Activated CD8-positive, alpha-beta memory T cell treated with anti-CD3 and anti-CD28 coated beads for 36 hours (primary cell): ENCODE data around the gene SMTNL1. TPM values are rescaled to one million over a fixed set of nuclear protein-coding genes. Genes with fewer than 3 reads are reported as not detected.

Experiments used
- CTCF ChIA-PET: fragments of 350-600 bp; sonication (Branson Sonifier 250); formaldehyde crosslinking; loops from one replicate; lab custom pipeline; 2021; ENCODE audit warnings: antibody characterized with exemption; lab: Charles Lee
- POLR2A ChIA-PET: fragments of 350-600 bp; sonication (Branson Sonifier 250); formaldehyde crosslinking; loops from one replicate; lab custom pipeline; 2021; ENCODE audit warnings: antibody characterized with exemption; lab: Charles Lee
- total RNA-seq, 2 experiments: library from RNA; stranded (reverse); gene quantifications; one replicate each; pipeline ENCODE4 v1.2.3, GENCODE V29; 2021

The SMTNL1 gene
- total RNA-seq, 2 experiments from 2014 or later, result not detected

GRCh38 chr11:57502376-57502775 lies 35.0 kb upstream of the SMTNL1 start:
- POLR2A ChIA-PET, result no interaction called here
- CTCF ChIA-PET, result interaction anchor here (2.0 to 2.2 kb wide), 2 partner anchors 9 to 25 kb away, joined by 8 to 9 read pairs; no protein-coding TSS in a partner anchor

- ChIA-PET POLR2A (no interaction called here), CTCF (interaction anchor here (2.0 to 2.2 kb wide), 2 partner anchors 10 to 24 kb away, joined by 8 to 9 read pairs; no protein-coding TSS in a partner anchor)
These were observed 34.5 kb upstream of the SMTNL1 start for GRCh38 chr11:57502870-57503269.

DNA sequence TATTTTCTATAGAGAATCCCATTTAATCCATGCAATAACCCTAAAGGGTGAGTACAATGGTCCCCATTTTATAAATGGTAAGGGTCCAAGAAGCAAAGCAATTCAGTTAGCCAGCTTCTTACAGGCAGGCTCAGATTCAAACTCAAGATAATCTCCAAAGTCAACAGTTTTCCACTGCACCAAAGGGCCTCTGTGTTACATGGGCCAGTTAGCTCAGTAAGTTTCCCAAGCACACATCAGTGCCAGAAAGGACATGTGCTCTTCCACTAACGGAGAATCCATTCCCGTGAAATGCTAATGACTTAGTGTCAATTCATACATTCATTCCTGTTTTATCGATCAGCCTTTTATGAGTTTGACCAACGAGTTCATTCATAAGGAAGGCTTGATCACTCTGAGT lies 32.9 kb upstream of the SMTNL1 start:
- ChIA-PET POLR2A (no interaction called here), CTCF (interaction anchor here (0.9 to 4.5 kb wide), 4 partner anchors 11 to 47 kb away, joined by 3 to 18 read pairs (median 4); no protein-coding TSS in a partner anchor)

- CTCF ChIA-PET, result interaction anchor here (0.6 to 4.5 kb wide), 5 partner anchors 13 to 148 kb away, joined by 3 to 18 read pairs (median 4); no protein-coding TSS in a partner anchor
- POLR2A ChIA-PET, result no interaction called here
These were observed 30.9 kb upstream of the SMTNL1 start for GRCh38 chr11:57506522-57506921.

DNA sequence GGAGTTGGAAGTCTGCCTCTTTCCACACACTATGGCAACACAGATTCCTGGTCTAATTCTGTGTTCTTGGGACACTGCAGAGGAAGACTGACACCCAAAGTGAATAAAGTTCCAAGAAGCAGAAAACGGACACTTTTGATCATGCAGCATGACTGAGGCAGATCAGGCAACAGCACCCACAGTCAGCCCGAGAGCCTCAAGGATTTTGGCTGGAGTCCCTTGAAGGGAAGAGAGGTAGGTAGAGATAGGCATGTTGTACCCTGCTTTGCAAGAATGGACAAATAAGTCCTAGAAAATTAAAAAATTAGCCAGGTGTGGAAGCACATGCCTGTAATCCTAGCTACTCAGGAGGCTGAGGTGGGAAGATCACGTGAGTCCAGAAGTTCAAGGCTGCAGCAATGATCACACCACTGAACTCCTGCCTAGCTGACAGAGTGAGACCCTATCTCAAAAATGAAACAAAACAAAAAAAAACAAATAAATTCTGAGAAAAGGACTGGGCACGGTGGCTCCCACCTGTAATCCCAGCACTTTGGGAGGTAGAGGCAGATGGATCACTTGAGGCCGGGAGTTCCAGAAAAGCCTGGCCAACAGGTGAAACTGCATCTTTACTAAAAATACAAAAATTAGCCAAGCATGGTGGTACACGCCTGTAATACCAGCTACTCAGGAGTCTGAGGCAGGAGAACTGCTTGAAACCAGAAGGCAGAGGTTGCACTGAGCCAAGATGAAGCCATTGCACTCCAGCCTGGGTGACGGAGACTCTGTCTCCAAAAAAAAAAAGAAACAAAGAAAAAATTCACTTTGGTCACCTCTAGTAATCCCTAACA lies 28.8 kb upstream of the SMTNL1 start:
- POLR2A ChIA-PET, result no interaction called here

GRCh38 chr11:57511741-57512430 lies 25.5 kb upstream of the SMTNL1 start:
- ChIA-PET POLR2A (no interaction called here), CTCF (interaction anchor here (1.4 kb wide), 1 partner anchor 18 kb away, joined by 5 read pairs; no protein-coding TSS in a partner anchor)

More for the DNA sequence above, 28.8 kb upstream of the SMTNL1 start:
- CTCF ChIA-PET, result interaction anchor here (4.5 kb wide), 1 partner anchor 15 kb away, joined by 18 read pairs; no protein-coding TSS in a partner anchor

DNA sequence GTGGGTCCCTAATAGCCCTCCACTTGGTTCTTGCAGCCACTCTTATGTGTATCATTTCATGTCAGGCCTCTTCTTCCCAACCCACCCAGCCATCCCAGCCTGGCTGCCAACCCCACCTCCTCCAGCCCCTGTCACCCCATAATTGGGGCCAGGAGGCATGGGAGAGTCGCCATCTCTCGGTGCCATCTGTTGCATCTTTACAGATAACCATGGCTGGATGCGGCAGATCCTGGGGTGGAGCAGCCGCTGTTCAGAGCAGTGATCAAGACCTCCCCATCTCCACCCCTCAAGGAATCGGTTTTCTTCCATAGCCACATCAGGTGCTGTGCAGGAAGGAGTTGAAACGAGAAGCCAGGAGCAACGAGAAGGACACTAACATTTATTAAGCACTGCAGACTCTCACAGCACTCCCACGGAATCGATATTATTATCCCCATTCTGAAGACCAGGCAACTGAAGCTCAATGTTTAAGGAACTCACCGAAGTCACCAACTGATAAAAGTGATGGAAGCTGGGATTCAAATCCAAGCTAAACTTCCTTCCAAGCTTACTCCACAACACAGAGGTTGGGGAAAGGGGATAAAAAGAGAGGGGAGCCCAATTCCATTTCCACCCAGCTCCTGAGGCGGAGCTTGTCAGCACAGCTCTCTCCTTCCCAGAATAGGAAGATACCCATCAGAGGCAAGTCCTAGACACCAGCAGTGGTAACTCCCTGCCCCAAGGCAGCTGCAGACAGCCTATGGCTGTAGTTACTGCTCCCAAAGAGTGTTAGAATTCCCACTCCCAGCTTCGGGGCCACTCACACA lies 24.5 kb upstream of the SMTNL1 start:
- ChIA-PET CTCF (interaction anchor here (1.1 to 9.4 kb wide), 3 partner anchors 14 to 55 kb away, joined by 6 to 80 read pairs (median 7); no protein-coding TSS in a partner anchor), POLR2A (no interaction called here)

- ChIA-PET CTCF (interaction anchor here (1.1 to 9.4 kb wide), 4 partner anchors 13 to 55 kb away, joined by 6 to 80 read pairs (median 8); no protein-coding TSS in a partner anchor), POLR2A (interaction anchor here (2.0 kb wide), 1 partner anchor 20 kb away, joined by 9 read pairs; no protein-coding TSS in a partner anchor)
These were observed 24.0 kb upstream of the SMTNL1 start for GRCh38 chr11:57513452-57513795.

GRCh38 chr11:57513911-57514537 lies 23.4 kb upstream of the SMTNL1 start:
- POLR2A ChIA-PET, result interaction anchor here (0.5 to 2.5 kb wide), 4 partner anchors 16 to 89 kb away, joined by 3 to 12 read pairs (median 7); partner anchors contain the start of gene TIMM10
- CTCF ChIA-PET, result interaction anchor here (0.7 to 9.4 kb wide), 8 partner anchors 15 to 139 kb away, joined by 3 to 80 read pairs (median 6); partner anchors contain the start of gene TIMM10

GRCh38 chr11:57514538-57515331 lies 22.7 kb upstream of the SMTNL1 start:
- POLR2A ChIA-PET, result interaction anchor here (0.5 to 2.5 kb wide), 8 partner anchors 13 to 93 kb away, joined by 3 to 12 read pairs (median 4); partner anchors contain the start of gene TIMM10

DNA sequence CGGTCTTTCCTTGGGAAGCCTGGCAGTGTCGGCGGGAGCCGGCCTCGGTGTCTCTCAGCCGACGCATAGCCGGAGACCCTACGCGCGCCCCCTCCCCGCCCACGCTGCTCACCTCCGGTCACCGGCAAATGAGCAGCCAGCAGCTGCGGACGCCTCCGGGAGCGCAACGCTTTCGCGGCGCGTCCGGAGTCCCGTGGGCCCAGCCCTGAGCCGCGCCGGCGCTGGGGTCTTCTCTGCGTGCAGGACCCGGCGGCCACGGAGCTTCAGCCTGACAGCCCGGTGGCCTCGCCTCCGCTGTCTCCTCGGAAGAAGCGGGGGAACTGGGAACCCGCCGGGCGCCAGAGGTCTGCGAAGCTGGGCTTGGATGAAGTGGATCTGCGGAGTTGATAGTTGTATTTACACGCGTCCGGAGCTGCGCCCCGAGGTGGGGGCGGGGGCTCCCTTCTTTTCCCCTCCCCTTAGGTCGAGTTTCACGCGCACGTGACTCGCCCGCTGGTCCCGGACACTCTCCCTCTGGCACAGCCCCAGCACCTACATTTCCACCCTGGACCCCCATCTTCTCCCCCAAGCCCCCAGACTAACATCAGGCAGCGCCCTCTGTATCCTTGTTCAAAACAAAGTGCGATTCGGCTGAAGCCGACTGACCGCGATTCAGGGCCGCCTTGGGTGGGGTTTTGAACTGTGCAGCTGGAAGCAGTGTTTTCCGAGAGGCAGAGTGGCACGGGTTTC lies 21.9 kb upstream of the SMTNL1 start, which contains the start of gene SLC43A1:
Gene SLC43A1, minus strand, starts transcription at position 371 of the 729 bp plus-strand sequence. CDS start 1,591 bp downstream, outside the sequence.
- CTCF ChIA-PET, result interaction anchor here (0.9 to 9.4 kb wide), 10 partner anchors 13 to 182 kb away, joined by 3 to 80 read pairs (median 6); partner anchors contain the start of genes RTN4RL2 and TIMM10
- POLR2A ChIA-PET, result interaction anchor here (0.6 to 2.5 kb wide), 5 partner anchors 12 to 33 kb away, joined by 3 to 12 read pairs (median 6); partner anchors contain the start of gene TIMM10

More at GRCh38 chr11:57514538-57515331, 22.7 kb upstream of the SMTNL1 start:
- CTCF ChIA-PET, result interaction anchor here (0.7 to 9.4 kb wide), 13 partner anchors 14 to 183 kb away, joined by 3 to 80 read pairs (median 5); partner anchors contain the start of gene TIMM10

DNA sequence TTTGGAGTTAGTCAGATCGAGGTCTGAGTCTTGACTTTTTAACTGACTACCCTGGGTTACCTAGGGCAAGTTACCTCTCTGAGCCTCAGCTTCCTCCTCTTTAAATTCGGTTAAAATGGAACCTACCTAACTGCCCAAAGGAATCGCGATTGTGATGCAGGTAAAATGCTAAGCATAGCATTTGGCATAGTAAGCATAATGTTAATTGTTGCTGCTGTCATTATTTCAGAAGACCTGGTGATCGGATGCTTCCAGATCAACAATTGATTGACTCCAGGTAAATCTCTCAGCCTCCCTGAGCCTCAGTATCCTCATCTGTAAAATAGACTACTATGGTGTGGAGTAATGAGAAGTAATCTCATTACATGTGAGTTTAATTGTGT lies 21.3 kb upstream of the SMTNL1 start:
- CTCF ChIA-PET, result interaction anchor here (1.9 to 9.4 kb wide), 5 partner anchors 13 to 58 kb away, joined by 5 to 80 read pairs (median 21); partner anchors contain the start of genes RTN4RL2 and TIMM10

DNA sequence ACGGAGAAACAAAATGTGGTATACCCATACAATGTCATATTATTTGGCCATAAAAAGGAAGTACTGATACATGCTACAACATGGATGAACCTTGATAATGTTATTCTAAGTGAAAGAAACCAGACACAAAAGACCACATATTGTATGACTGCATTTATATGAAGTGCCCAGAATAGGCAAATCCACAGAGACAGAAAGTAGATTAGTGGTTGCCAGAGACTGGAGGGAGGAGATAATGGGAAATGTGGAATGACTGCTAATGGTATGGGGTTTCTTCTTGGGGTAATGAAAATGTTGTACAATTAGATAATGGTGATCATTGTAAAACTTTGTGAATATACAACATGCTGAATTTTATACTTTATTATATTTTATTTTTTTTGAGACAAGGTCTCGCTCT lies 16.3 kb upstream of the SMTNL1 start:
- POLR2A ChIA-PET, result no interaction called here
- CTCF ChIA-PET, result interaction anchor here (9.4 kb wide), 1 partner anchor 27 kb away, joined by 80 read pairs; no protein-coding TSS in a partner anchor

More for the DNA sequence above, 21.3 kb upstream of the SMTNL1 start:
- POLR2A ChIA-PET, result interaction anchor here (0.6 to 2.5 kb wide), 4 partner anchors 12 to 56 kb away, joined by 3 to 12 read pairs (median 4); partner anchors contain the start of gene TIMM10

- CTCF ChIA-PET, result interaction anchor here (1.9 kb wide), 1 partner anchor 30 kb away, joined by 9 read pairs; no protein-coding TSS in a partner anchor
- POLR2A ChIA-PET, result no interaction called here
These were observed 14.0 kb upstream of the SMTNL1 start for GRCh38 chr11:57523419-57523818.

- POLR2A ChIA-PET, result interaction anchor here (1.2 kb wide), 1 partner anchor 12 kb away, joined by 6 read pairs; the partner anchor contains the start of gene SLC43A1
- CTCF ChIA-PET, result interaction anchor here (0.6 to 6.9 kb wide), 18 partner anchors 11 to 202 kb away, joined by 3 to 78 read pairs (median 5); partner anchors contain the start of genes SLC43A1 and TNKS1BP1
These were observed 10.3 kb upstream of the SMTNL1 start for GRCh38 chr11:57527056-57527631.
